RWPE1 (cell line): ENCODE data around the gene TAF5L.
"Not testable (repeated sequence)": the region's sequence is repeated elsewhere in the genome, so short reads cannot be mapped to it uniquely, and the experiment has no call there.

Source experiments
- CTCF ChIA-PET: fragments of 350-600 bp; sonication (Branson Sonifier 250); formaldehyde crosslinking; extraction: SDS; loops from one replicate; lab custom pipeline; 2021; lab: Yijun Ruan, JAX
- POLR2A ChIA-PET: fragments of 400-600 bp; formaldehyde crosslinking; extraction: SDS; loops from one replicate; lab custom pipeline; 2020; ENCODE audit warnings: antibody characterized with exemption; ENCODE audit not compliant: low non-redundant PET; lab: Yijun Ruan, JAX
- DNase-seq: peaks from one replicate; pipeline ENCODE4 v3.0.0; 2012; ENCODE audit warnings: low spot score
- H3K27ac ChIP-seq: fragments of 450-650 bp; 2 replicates; pipeline ENCODE4 v1.5.1; 2017
- CTCF ChIP-seq: fragments of 450-650 bp; conservative IDR thresholded peaks from 2 replicates; pipeline ENCODE4 v1.5.1; 2017; ENCODE audit warnings: low read depth, mild to moderate bottlenecking

Gene TAF5L

GRCh38 chr1:229563241-229563640 lies 62.7 kb downstream of the TAF5L start:
- POLR2A ChIA-PET: no interaction called here
- DNase-seq: no peak
- no peak overlapping the region for H3K27ac ChIP-seq
- TF ChIP-seq CTCF: no peak
- CTCF ChIA-PET: interaction anchor here (0.7 kb wide), 1 partner anchor 747 kb away, joined by 3 read pairs; no protein-coding TSS in a partner anchor

- ChIA-PET POLR2A (no interaction called here), CTCF (interaction anchor here (0.7 kb wide), 1 partner anchor 747 kb away, joined by 3 read pairs; no protein-coding TSS in a partner anchor)
- TF ChIP-seq CTCF: no peak
- no peak for DNase-seq
- H3K27ac ChIP-seq: no peak overlapping the region
Measured at GRCh38 chr1:229562686-229563085, 63.2 kb downstream of the TAF5L start.

- no peak for DNase-seq
- no peak for TF ChIP-seq CTCF
- ChIA-PET POLR2A (no interaction called here), CTCF (no interaction called here)
- H3K27ac ChIP-seq: no peak overlapping the region
Measured at GRCh38 chr1:229561141-229561540, 64.8 kb downstream of the TAF5L start.

GRCh38 chr1:229560124-229560523 lies 65.8 kb downstream of the TAF5L start:
- DNase-seq, H3K27ac ChIP-seq, POLR2A ChIA-PET, CTCF ChIA-PET: not testable (repeated sequence)

GRCh38 chr1:229559336-229559801 lies 66.6 kb downstream of the TAF5L start:
- CTCF ChIA-PET: interaction anchor here (0.6 to 1.1 kb wide), 9 partner anchors 9 to 497 kb away, joined by 3 to 11 read pairs (median 4); partner anchors contain the start of genes TAF5L and URB2
- peak overlapping the region; percentile 87 for H3K27ac ChIP-seq
- peak; percentile 20 for DNase-seq
- POLR2A ChIA-PET: interaction anchor here (1.3 kb wide), 1 partner anchor 67 kb away, joined by 3 read pairs; the partner anchor contains the start of genes TAF5L and URB2

GRCh38 chr1:229558460-229559335 lies 67.2 kb downstream of the TAF5L start, which contains the start of gene ABCB10:
Gene ABCB10, minus strand, starts transcription at chr1:229558707. Its CDS starts 55 bp downstream, at chr1:229558652.
- peak; percentile 92 for TF ChIP-seq CTCF
- ChIA-PET CTCF (interaction anchor here (0.6 to 1.3 kb wide), 12 partner anchors 9 to 806 kb away, joined by 3 to 11 read pairs (median 4); partner anchors contain the start of genes TAF5L and URB2), POLR2A (interaction anchor here (1.3 kb wide), 1 partner anchor 68 kb away, joined by 3 read pairs; the partner anchor contains the start of genes TAF5L and URB2)
- peak; percentile 97 for DNase-seq
- peak within 1 kb of the TSS; percentile 87 for H3K27ac ChIP-seq

- TF ChIP-seq CTCF: no peak
- peak; percentile 41 for DNase-seq
- CTCF ChIA-PET: interaction anchor here (0.6 to 1.3 kb wide), 7 partner anchors 8 to 807 kb away, joined by 3 to 6 read pairs (median 4); no protein-coding TSS in a partner anchor
- POLR2A ChIA-PET: no interaction called here
- H3K27ac ChIP-seq: peak overlapping the region; percentile 87
Measured at GRCh38 chr1:229557913-229558414, 68.0 kb downstream of the TAF5L start.
